Nephron progenitor cell (in vitro differentiated cells): ENCODE results near the gene DOC2A.

ENCODE experiments used
- DNase-seq: peaks from one replicate; pipeline ENCODE4 v3.0.0; 2021
- H3K27ac Mint-ChIP-seq: 2 replicates; pipeline ENCODE4 v1.8.0; 2021; ENCODE audit warnings: mild to moderate bottlenecking, moderate library complexity, mixed read lengths
- H3K27me3 Mint-ChIP-seq: 2 replicates; pipeline ENCODE4 v1.8.0; 2021; ENCODE audit warnings: mild to moderate bottlenecking, low read depth, mixed read lengths; ENCODE audit not compliant: poor library complexity
- H3K36me3 Mint-ChIP-seq: 2 replicates; pipeline ENCODE4 v1.8.0; 2021; ENCODE audit warnings: low read depth, mixed read lengths
- H3K4me1 Mint-ChIP-seq: 2 replicates; pipeline ENCODE4 v1.8.0; 2021; ENCODE audit warnings: mixed read lengths
- H3K4me3 Mint-ChIP-seq: 2 replicates; pipeline ENCODE4 v1.8.0; 2021; ENCODE audit warnings: mild to moderate bottlenecking, moderate library complexity, mixed read lengths
- H3K9me3 Mint-ChIP-seq: 2 replicates; pipeline ENCODE4 v1.8.0; 2021; ENCODE audit warnings: mild to moderate bottlenecking, moderate library complexity, mixed read lengths
- TF ChIP-seq, protein P1 (sequence below): fragments of 200-600 bp; sonication (generic); IDR thresholded peaks from 2 replicates; pipeline ENCODE4 v1.5.0; 2021; ENCODE audit warnings: antibody characterized with exemption

The DOC2A gene

DNA sequence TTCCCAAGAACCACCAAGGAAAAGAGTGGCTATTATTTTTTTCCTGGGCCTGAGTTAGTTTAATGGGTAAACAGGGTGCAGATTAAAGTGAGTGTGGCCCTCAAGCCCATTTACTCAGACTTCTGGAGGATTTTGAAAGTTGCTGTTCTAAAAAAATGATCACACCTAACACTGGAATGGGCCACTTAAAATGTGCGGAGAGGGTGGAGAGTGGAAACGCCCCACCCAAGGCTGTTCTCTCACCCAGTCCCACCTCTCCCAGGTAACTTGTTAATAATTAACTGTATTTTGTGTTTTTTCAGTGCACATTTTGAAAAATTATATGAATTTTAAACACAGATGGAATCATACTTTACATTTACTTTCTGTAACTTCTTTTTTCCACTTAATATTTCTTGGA lies 20.8 kb downstream of the DOC2A start:
- H3K4me3 Mint-ChIP-seq = no peak overlapping the region
- no peak for DNase-seq
- no peak overlapping the region for H3K27ac Mint-ChIP-seq
- no peaks in the 10 kb centered on the region for H3K27me3 Mint-ChIP-seq
- TF ChIP-seq, protein P1, sequence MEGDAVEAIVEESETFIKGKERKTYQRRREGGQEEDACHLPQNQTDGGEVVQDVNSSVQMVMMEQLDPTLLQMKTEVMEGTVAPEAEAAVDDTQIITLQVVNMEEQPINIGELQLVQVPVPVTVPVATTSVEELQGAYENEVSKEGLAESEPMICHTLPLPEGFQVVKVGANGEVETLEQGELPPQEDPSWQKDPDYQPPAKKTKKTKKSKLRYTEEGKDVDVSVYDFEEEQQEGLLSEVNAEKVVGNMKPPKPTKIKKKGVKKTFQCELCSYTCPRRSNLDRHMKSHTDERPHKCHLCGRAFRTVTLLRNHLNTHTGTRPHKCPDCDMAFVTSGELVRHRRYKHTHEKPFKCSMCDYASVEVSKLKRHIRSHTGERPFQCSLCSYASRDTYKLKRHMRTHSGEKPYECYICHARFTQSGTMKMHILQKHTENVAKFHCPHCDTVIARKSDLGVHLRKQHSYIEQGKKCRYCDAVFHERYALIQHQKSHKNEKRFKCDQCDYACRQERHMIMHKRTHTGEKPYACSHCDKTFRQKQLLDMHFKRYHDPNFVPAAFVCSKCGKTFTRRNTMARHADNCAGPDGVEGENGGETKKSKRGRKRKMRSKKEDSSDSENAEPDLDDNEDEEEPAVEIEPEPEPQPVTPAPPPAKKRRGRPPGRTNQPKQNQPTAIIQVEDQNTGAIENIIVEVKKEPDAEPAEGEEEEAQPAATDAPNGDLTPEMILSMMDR = no peak
- H3K36me3 Mint-ChIP-seq = peaks cover 51% of the 10 kb centered on the region
- H3K9me3 Mint-ChIP-seq = no peaks in the 10 kb centered on the region
- H3K4me1 Mint-ChIP-seq = peaks cover 58% of the 10 kb centered on the region

DNA sequence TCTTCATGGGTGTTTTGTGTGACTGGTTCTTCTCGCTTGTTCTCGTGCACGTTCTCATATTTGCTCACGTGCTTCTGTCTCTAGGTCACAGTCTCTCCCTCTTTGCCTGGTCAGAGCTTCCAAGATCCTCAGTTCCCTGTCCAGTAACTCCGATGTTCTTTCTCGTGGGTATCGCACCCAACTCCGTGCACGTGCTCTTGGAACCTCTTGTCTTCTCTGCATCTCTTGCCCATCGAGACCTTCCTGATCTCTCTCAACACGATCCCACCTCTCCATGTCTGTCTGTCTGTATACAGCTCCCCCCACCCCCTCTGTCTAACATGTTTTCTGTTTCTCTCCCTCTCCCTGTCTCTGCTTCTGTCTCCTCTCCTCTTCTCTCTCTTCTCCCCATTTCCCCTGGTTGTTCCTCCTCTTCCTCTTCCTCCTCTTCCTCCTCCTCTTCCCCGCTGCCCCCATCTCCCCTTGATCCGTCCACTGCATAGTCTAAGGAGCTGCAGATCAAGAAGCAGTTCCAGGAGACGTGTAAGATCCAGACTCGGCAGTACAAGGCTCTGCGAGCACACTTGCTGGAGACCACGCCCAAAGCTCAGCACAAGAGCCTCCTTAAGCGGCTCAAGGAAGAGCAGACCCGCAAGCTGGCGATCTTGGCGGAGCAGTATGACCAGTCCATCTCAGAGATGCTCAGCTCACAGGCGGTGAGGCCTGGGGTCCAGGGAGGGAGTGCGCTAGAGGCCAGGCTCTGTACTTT lies 21.5 kb downstream of the DOC2A start:
- peaks cover 56% of the 10 kb centered on the region for H3K36me3 Mint-ChIP-seq
- no peaks in the 10 kb centered on the region for H3K9me3 Mint-ChIP-seq
- peak overlapping the region; percentile 44 for H3K27ac Mint-ChIP-seq
- TF ChIP-seq, protein P1 = no peak
- H3K4me1 Mint-ChIP-seq = peaks cover 50% of the 10 kb centered on the region
- H3K4me3 Mint-ChIP-seq = no peak overlapping the region
- no peaks in the 10 kb centered on the region for H3K27me3 Mint-ChIP-seq
- DNase-seq = no peak

DNA sequence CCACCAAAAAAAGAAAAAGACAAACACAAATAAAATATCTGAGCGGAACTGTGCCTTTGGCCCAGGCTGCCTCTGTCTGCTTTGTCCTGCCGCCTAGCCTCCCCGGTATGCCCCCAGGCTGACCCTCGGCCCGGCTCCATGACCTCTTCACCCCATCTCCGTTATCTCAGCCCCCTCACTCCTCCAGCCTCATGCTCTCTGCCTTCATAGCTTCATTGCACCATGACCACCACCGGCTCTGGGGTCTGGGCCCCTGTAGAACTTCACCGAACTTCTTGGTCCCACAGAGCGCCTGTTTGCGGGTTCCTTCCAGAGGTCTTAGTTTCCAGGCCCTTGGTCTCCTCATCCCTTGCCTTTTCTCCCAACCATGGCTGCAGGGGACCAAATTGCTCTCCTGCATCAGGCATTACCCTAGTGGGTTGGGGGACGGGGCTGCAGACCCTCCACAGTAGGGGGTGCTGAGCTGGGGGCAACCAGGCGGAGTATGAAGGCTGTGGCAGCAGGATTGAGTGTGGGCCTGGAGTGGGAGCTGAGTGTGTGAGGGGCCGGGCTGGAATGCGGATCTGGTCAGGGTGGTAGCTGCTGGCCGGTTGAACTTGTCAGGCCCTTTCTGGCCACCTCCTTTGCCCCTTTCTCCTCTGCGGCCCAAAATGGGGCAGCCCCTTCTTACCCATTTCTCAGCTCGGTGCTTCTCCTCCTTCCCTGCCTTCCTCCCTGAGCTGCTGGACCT lies 22.3 kb downstream of the DOC2A start:
- DNase-seq = no peak
- H3K4me3 Mint-ChIP-seq = no peak overlapping the region

DNA sequence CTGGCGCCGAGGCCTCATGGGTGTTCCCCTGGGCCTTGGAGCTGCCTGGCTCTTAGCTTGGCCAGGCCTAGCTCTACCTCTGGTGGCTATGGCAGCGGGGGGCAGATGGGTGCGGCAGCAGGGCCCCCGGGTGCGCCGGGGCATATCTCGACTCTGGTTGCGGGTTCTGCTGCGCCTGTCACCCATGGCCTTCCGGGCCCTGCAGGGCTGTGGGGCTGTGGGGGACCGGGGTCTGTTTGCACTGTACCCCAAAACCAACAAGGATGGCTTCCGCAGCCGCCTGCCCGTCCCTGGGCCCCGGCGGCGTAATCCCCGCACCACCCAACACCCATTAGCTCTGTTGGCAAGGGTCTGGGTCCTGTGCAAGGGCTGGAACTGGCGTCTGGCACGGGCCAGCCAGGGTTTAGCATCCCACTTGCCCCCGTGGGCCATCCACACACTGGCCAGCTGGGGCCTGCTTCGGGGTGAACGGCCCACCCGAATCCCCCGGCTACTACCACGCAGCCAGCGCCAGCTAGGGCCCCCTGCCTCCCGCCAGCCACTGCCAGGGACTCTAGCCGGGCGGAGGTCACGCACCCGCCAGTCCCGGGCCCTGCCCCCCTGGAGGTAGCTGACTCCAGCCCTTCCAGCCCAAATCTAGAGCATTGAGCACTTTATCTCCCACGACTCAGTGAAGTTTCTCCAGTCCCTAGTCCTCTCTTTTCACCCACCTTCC lies 23.3 kb downstream of the DOC2A start:
- Mint-ChIP-seq H3K4me3 (peak overlapping the region; percentile 9), H3K9me3 (no peaks in the 10 kb centered on the region), H3K27ac (peak overlapping the region; percentile 95), H3K36me3 (peaks cover 60% of the 10 kb centered on the region), H3K4me1 (peaks cover 40% of the 10 kb centered on the region), H3K27me3 (no peaks in the 10 kb centered on the region)
- no peak for DNase-seq
- TF ChIP-seq, protein P1 = no peak

More for the DNA sequence above, 22.3 kb downstream of the DOC2A start:
- Mint-ChIP-seq H3K27ac (peak overlapping the region; percentile 95), H3K9me3 (no peaks in the 10 kb centered on the region), H3K4me1 (peaks cover 43% of the 10 kb centered on the region), H3K27me3 (no peaks in the 10 kb centered on the region), H3K36me3 (peaks cover 58% of the 10 kb centered on the region)
- TF ChIP-seq, protein P1 = no peak

DNA sequence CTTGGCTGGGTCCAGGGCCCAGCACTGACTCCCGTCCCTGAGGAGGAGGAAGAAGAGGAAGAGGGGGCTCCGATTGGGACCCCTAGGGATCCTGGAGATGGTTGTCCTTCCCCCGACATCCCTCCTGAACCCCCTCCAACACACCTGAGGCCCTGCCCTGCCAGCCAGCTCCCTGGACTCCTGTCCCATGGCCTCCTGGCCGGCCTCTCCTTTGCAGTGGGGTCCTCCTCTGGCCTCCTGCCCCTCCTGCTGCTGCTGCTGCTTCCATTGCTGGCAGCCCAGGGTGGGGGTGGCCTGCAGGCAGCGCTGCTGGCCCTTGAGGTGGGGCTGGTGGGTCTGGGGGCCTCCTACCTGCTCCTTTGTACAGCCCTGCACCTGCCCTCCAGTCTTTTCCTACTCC lies 23.9 kb downstream of the DOC2A start:
- no peak for DNase-seq
- TF ChIP-seq, protein P1 = no peak
- no peaks in the 10 kb centered on the region for H3K9me3 Mint-ChIP-seq
- H3K27ac Mint-ChIP-seq = peak overlapping the region; percentile 71
- H3K36me3 Mint-ChIP-seq = peaks cover 60% of the 10 kb centered on the region
- H3K27me3 Mint-ChIP-seq = no peaks in the 10 kb centered on the region
- no peak overlapping the region for H3K4me3 Mint-ChIP-seq
- H3K4me1 Mint-ChIP-seq = peaks cover 34% of the 10 kb centered on the region
